Measurements from ENCODE around the gene EPS15.
A peak's percentile ranks its signal among the peaks of the same experiment; 100 is the strongest.

The EPS15 gene

GRCh38 chr1:51494138-51494830, 24.8 kb downstream of the EPS15 start:
- no peak overlapping the region for H3K9ac ChIP-seq (ENCODE audit: low read length)
- no peaks in the 10 kb centered on the region for H3K9me2 ChIP-seq (replicated peaks; ENCODE audit: insufficient read depth, low read length)
- H3K27me3 ChIP-seq (ENCODE audit: low read length) = no peaks in the 10 kb centered on the region
- H3K4me2 ChIP-seq (ENCODE audit: low read depth, low read length, poor library complexity, severe bottlenecking) = no peak overlapping the region
- no peak overlapping the region for H2AFZ ChIP-seq (ENCODE audit: low read depth, low read length, severe bottlenecking)
- H3K36me3 ChIP-seq (ENCODE audit: low read length) = 0 out of 2 replicates have a peak, but pooled peaks cover 5% of the 10 kb centered on the region
- peaks cover 77% of the 10 kb centered on the region for H3K79me2 ChIP-seq (ENCODE audit: insufficient read depth, low read length)
- no peak overlapping the region for H3K27ac ChIP-seq (ENCODE audit: low read depth, low read length)
- H3K9me3 ChIP-seq (ENCODE audit: insufficient read depth, low read length) = no peaks in the 10 kb centered on the region
- no peak overlapping the region for H3K4me3 ChIP-seq (ENCODE audit: insufficient read depth, low read length, poor library complexity, severe bottlenecking)
- peaks cover 10% of the 10 kb centered on the region; the same call in 1 of the 2 replicates for H4K20me1 ChIP-seq (ENCODE audit: low read depth, low read length)
- H3F3A ChIP-seq (ENCODE audit: insufficient read depth) = peaks cover 39% of the 10 kb centered on the region
- TF ChIP-seq EZH2phosphoT487 (conservative IDR thresholded peaks at IDR 0.05; ENCODE audit: low read length) = no peak
- TF ChIP-seq, protein P1, sequence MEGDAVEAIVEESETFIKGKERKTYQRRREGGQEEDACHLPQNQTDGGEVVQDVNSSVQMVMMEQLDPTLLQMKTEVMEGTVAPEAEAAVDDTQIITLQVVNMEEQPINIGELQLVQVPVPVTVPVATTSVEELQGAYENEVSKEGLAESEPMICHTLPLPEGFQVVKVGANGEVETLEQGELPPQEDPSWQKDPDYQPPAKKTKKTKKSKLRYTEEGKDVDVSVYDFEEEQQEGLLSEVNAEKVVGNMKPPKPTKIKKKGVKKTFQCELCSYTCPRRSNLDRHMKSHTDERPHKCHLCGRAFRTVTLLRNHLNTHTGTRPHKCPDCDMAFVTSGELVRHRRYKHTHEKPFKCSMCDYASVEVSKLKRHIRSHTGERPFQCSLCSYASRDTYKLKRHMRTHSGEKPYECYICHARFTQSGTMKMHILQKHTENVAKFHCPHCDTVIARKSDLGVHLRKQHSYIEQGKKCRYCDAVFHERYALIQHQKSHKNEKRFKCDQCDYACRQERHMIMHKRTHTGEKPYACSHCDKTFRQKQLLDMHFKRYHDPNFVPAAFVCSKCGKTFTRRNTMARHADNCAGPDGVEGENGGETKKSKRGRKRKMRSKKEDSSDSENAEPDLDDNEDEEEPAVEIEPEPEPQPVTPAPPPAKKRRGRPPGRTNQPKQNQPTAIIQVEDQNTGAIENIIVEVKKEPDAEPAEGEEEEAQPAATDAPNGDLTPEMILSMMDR (IDR thresholded peaks at IDR 0.05; ENCODE audit: insufficient read depth, low read length, poor library complexity, severe bottlenecking) = no peak

GRCh38 chr1:51491166-51491981, 27.7 kb downstream of the EPS15 start:
- Histone ChIP-seq H3K36me3 (ENCODE audit: low read length) (no peaks in the 10 kb centered on the region), H4K20me1 (ENCODE audit: low read depth, low read length) (peaks cover 6% of the 10 kb centered on the region; the same call in 1 of the 2 replicates)

DNA sequence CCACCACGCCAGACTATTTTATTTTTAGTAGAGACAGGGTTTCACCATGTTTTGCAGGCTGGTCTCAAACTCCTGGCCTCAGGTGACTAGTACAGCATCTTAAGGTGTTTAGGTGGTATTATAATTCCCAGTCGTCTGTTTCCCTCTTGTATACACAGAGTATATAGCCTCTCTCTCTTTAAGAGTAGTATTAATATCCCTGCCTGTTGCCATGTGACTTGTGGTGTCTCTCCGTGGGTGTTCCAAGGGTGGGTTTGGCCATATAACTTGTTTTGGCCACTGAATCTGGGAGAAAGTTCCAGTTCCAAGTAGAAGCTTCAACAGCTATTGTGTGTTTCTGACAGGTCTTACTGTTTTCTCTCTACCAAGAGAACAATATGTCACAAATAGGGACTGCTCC, 29.6 kb downstream of the EPS15 start:
- Histone ChIP-seq H4K20me1 (ENCODE audit: low read depth, low read length) (no peaks in the 10 kb centered on the region), H3F3A (ENCODE audit: insufficient read depth) (peaks cover 39% of the 10 kb centered on the region), H3K36me3 (ENCODE audit: low read length) (no peaks in the 10 kb centered on the region), H3K79me2 (ENCODE audit: insufficient read depth, low read length) (peaks cover 79% of the 10 kb centered on the region), H3K4me2 (ENCODE audit: low read depth, low read length, poor library complexity, severe bottlenecking) (peak overlapping the region; percentile 2), H2AFZ (ENCODE audit: low read depth, low read length, severe bottlenecking) (no peak overlapping the region), H3K9me3 (ENCODE audit: insufficient read depth, low read length) (no peaks in the 10 kb centered on the region), H3K27me3 (ENCODE audit: low read length) (no peaks in the 10 kb centered on the region), H3K9ac (ENCODE audit: low read length) (no peak overlapping the region), H3K4me3 (ENCODE audit: insufficient read depth, low read length, poor library complexity, severe bottlenecking) (no peak overlapping the region), H3K9me2 (replicated peaks; ENCODE audit: insufficient read depth, low read length) (no peaks in the 10 kb centered on the region), H3K27ac (ENCODE audit: low read depth, low read length) (peak overlapping the region; percentile 40; the same call in 1 of the 2 replicates)
- TF ChIP-seq, protein P1 (IDR thresholded peaks at IDR 0.05; ENCODE audit: insufficient read depth, low read length, poor library complexity, severe bottlenecking) = no peak
- TF ChIP-seq EZH2phosphoT487 (conservative IDR thresholded peaks at IDR 0.05; ENCODE audit: low read length) = no peak

More at GRCh38 chr1:51491166-51491981, 27.7 kb downstream of the EPS15 start:
- H3K4me3 ChIP-seq (ENCODE audit: insufficient read depth, low read length, poor library complexity, severe bottlenecking) = peak overlapping the region; percentile 39
- H2AFZ ChIP-seq (ENCODE audit: low read depth, low read length, severe bottlenecking) = peak overlapping the region; percentile 25
- H3K79me2 ChIP-seq (ENCODE audit: insufficient read depth, low read length) = peaks cover 86% of the 10 kb centered on the region
- H3K27me3 ChIP-seq (ENCODE audit: low read length) = no peaks in the 10 kb centered on the region
- H3K9me2 ChIP-seq (replicated peaks; ENCODE audit: insufficient read depth, low read length) = no peaks in the 10 kb centered on the region
- H3K9me3 ChIP-seq (ENCODE audit: insufficient read depth, low read length) = no peaks in the 10 kb centered on the region
- H3K27ac ChIP-seq (ENCODE audit: low read depth, low read length) = peak overlapping the region; percentile 84
- no peak for TF ChIP-seq EZH2phosphoT487 (conservative IDR thresholded peaks at IDR 0.05; ENCODE audit: low read length)
- TF ChIP-seq, protein P1 (IDR thresholded peaks at IDR 0.05; ENCODE audit: insufficient read depth, low read length, poor library complexity, severe bottlenecking) = no peak
- 0 out of 2 replicates have a peak overlapping the region, but pooled peaks have one; percentile 12 for H3K9ac ChIP-seq (ENCODE audit: low read length)
- peaks cover 39% of the 10 kb centered on the region for H3F3A ChIP-seq (ENCODE audit: insufficient read depth)
- H3K4me2 ChIP-seq (ENCODE audit: low read depth, low read length, poor library complexity, severe bottlenecking) = peak overlapping the region; percentile 67
